ENCODE results near the gene CTNNBL1.

GRCh38 chr20:37649017-37649416, 44.8 kb upstream of the CTNNBL1 start:
- no peak for TF ChIP-seq CTCF (IDR thresholded peaks at IDR 0.05)
- TF ChIP-seq POLR2A (IDR thresholded peaks at IDR 0.05), result no peak
- no peak for TF ChIP-seq EP300 (IDR thresholded peaks at IDR 0.05)
